ENCODE results near the gene SPINK6.

- no peak for TF ChIP-seq CTCF (IDR thresholded peaks at IDR 0.05)
- TF ChIP-seq ZFX (IDR thresholded peaks at IDR 0.05; ENCODE audit: borderline replicate concordance): no peak
These were observed 2.4 kb downstream of the SPINK6 start for GRCh38 chr5:148205044-148205806.
